Stomach (tissue), 9 donors: ENCODE results near the gene OR56B4. TPM values are rescaled to one million over a fixed set of nuclear protein-coding genes. Genes with fewer than 3 reads are reported as not detected.
"Not testable (repeated sequence)": the region's sequence is repeated elsewhere in the genome, so short reads cannot be mapped to it uniquely, and the experiment has no call there.

ENCODE experiments used
- DNase-seq, 2 donors: peaks; one replicate each; pipeline versions ENCODE4 v3.0.0 to v3.0.0-alpha.2; 2013 to 2019
- H3K27ac ChIP-seq, 5 donors: fragments of 200-600 bp in 4 of 5; sonication (generic) in 4 of 5; one replicate each; pipeline ENCODE4 v1.5.1; 2013 to 2019; ENCODE audit warnings: mild to moderate bottlenecking in 1 of 5, moderate library complexity in 1 of 5
- H3K27me3 ChIP-seq, 3 donors: fragments of 200-600 bp; sonication (generic); one replicate each; pipeline ENCODE4 v1.5.1; 2017 to 2019; ENCODE audit warnings: mixed run types in 1 of 3
- H3K36me3 ChIP-seq, 4 donors: fragments of 200-600 bp; sonication (generic); 1 replicate in 3 of 4; 2 replicates in 1 of 4; pipeline ENCODE4 v1.5.1; 2016 to 2019
- H3K4me1 ChIP-seq, 4 donors: fragments of 200-600 bp; sonication (generic); one replicate each; pipeline ENCODE4 v1.5.1; 2016 to 2019
- H3K4me3 ChIP-seq, 4 donors: fragments of 200-600 bp; sonication (generic) in 3 of 4; one replicate each; pipeline ENCODE4 v1.5.1; 2016 to 2019; ENCODE audit warnings: mild to moderate bottlenecking in 1 of 4
- H3K9me3 ChIP-seq, 4 donors: fragments of 200-600 bp; sonication (generic); one replicate each; pipeline ENCODE4 v1.5.1; 2016 to 2019
- EP300 ChIP-seq: sonication (generic); formaldehyde crosslinking; IDR thresholded peaks from one replicate; pipeline ENCODE4 v1.6.1; 2017; ENCODE audit warnings: antibody characterized with exemption
- POLR2A ChIP-seq, 4 donors: fragments of 450-650 bp; IDR thresholded peaks; one replicate each; pipeline ENCODE4 v1.6.1; 2016; ENCODE audit warnings: antibody characterized with exemption in 4 of 4, control low read depth in 2 of 4, mild to moderate bottlenecking in 1 of 4, moderate library complexity in 1 of 4
- POLR2AphosphoS5 ChIP-seq, 3 donors: sonication (generic); formaldehyde crosslinking; IDR thresholded peaks; one replicate each; pipeline ENCODE4 v1.6.1; 2016; ENCODE audit warnings: antibody characterized with exemption in 3 of 3
- WGBS, 5 donors: extraction: QIAGEN DNeasy Blood & Tissue Kit in 3 of 5; methylation state at CpG; one replicate each; pipeline versions ENCODE4 v1.1.5 to v1.1.7; 2013 to 2018; 5-methylcytosine and 5-hydroxymethylcytosine counted together
- intact Hi-C: fragments of 100-400 bp; cut with DNase I; formaldehyde crosslinking; loops from one replicate; pipeline ENCODE4 v1.15.1; 2023; ENCODE audit warnings: low total_unique reads
- polyA plus RNA-seq, 3 donors: library from polyadenylated mRNA; stranded (reverse); fragments of 200-250 nt; gene quantifications; one replicate each; pipeline ENCODE4 v1.2.3, GENCODE V29; 2013
- total RNA-seq, 5 donors: library from RNA; depleted of rRNA; stranded (reverse); fragments of >200 nt; gene quantifications; one replicate each; pipeline versions ENCODE4 v1.1.0 to v1.2.3, GENCODE V29; 2014 to 2016
- TF ChIP-seq, protein P1 (sequence below), 7 experiments: fragments of 450-650 bp in 4 of 7; fragments of 200-600 bp in 3 of 7; sonication (generic) in 3 of 7; IDR thresholded peaks; one replicate each; pipeline ENCODE4 v1.5.1; 2016 to 2019; ENCODE audit warnings: antibody characterized with exemption in 7 of 7, control low read depth in 2 of 7, mild to moderate bottlenecking in 1 of 7
- donor health status: healthy with polysubstance abuse.
- donor health status: Bipolar disorder and iron deficiency.
- donor health status: healthy.

Gene OR56B4
- total and polyA plus RNA-seq, 8 donors = 0.61 TPM; not detected in 7

DNA sequence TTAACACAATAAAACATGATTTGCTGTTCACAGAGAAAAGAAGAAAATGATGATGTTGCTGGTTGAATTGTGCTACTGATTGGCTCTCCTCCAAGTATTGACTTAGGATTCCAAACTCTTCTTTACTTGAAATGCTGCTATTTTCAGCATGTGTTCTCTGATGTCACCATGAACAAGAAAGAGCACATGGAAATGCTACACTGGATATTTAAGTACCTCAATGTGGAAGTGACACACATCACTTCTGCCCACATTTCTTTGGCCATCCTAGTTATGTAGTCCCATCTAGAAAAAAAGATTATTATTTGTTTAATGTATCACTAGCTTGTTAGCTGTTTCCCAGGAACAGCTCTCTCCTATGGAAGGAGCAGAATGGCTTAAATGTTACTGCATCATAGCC lies 35.5 kb downstream of the OR56B4 start:
- intact Hi-C loops = no loop called here
- TF ChIP-seq, protein P1, sequence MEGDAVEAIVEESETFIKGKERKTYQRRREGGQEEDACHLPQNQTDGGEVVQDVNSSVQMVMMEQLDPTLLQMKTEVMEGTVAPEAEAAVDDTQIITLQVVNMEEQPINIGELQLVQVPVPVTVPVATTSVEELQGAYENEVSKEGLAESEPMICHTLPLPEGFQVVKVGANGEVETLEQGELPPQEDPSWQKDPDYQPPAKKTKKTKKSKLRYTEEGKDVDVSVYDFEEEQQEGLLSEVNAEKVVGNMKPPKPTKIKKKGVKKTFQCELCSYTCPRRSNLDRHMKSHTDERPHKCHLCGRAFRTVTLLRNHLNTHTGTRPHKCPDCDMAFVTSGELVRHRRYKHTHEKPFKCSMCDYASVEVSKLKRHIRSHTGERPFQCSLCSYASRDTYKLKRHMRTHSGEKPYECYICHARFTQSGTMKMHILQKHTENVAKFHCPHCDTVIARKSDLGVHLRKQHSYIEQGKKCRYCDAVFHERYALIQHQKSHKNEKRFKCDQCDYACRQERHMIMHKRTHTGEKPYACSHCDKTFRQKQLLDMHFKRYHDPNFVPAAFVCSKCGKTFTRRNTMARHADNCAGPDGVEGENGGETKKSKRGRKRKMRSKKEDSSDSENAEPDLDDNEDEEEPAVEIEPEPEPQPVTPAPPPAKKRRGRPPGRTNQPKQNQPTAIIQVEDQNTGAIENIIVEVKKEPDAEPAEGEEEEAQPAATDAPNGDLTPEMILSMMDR (IDR thresholded peaks at IDR 0.05) = no peak
- TF ChIP-seq POLR2A (IDR thresholded peaks at IDR 0.05) = no peak
- TF ChIP-seq EP300 = no peak
- no peak for TF ChIP-seq POLR2AphosphoS5 (IDR thresholded peaks at IDR 0.05)
- no peak for DNase-seq
- no peaks in the 10 kb centered on the region for H3K9me3 ChIP-seq
- H3K4me1 ChIP-seq = no peaks in the 10 kb centered on the region
- H3K27me3 ChIP-seq = no peaks in the 10 kb centered on the region
- no peak overlapping the region for H3K27ac ChIP-seq
- H3K36me3 ChIP-seq = no peaks in the 10 kb centered on the region
- no peak overlapping the region for H3K4me3 ChIP-seq

DNA sequence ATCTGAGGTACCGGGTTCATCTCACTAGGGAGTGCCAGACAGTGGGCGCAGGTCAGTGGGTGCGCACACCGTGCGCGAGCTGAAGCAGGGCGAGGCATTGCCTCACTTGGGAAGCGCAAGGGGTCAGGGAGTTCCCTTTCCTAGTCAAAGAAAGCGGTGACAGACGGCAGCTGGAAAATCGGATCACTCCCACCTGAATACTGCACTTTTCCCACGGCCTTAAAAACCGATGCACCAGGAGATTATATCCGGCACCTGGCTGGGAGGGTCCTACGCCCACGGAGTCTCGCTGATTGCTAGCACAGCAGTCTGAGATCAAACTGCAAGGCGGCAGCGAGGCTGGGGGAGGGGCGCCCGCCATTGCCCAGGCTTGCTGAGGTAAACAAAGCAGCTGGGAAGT lies 36.3 kb downstream of the OR56B4 start:
- H3K27ac ChIP-seq, H3K4me3 ChIP-seq, DNase-seq, H3K9me3 ChIP-seq, H3K36me3 ChIP-seq, H3K27me3 ChIP-seq, H3K4me1 ChIP-seq, intact Hi-C loops: not testable (repeated sequence)
- WGBS, 5 donors = 50 to 66% (median 64%) methylated on average over 11 to 17 of the region's 21 CpGs

DNA sequence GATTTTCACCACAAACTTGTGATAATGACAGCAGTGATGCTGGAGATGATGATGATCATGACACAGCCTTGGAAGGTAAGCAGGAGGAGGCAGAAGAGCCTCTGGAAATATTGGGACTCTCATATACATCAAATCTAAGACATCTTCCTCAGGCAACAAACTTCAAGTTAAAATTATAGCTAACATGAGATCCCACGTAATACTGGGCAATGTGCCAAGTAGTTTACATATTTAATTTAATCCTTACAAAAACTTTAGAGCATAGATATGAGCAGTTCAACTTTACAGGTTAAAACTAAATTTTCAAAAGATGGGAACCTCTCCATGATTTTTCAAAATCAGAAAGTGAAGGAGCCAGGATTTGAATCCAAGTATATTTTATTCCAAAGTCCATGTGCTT lies 43.6 kb downstream of the OR56B4 start:
- Histone ChIP-seq H3K4me3 (no peak overlapping the region), H3K9me3 (no peaks in the 10 kb centered on the region), H3K36me3 (no peaks in the 10 kb centered on the region), H3K27ac (no peak overlapping the region), H3K4me1 (no peaks in the 10 kb centered on the region), H3K27me3 (no peaks in the 10 kb centered on the region)
- no peak for DNase-seq
- TF ChIP-seq, protein P1 (IDR thresholded peaks at IDR 0.05) = no peak
- TF ChIP-seq POLR2AphosphoS5 (IDR thresholded peaks at IDR 0.05) (no peak), EP300 (no peak), POLR2A (IDR thresholded peaks at IDR 0.05) (no peak)
- 10 to 24% (median 17%) methylated on average over 1 of the region's 1 CpG for WGBS, 5 donors
- intact Hi-C loops = no loop called here

DNA sequence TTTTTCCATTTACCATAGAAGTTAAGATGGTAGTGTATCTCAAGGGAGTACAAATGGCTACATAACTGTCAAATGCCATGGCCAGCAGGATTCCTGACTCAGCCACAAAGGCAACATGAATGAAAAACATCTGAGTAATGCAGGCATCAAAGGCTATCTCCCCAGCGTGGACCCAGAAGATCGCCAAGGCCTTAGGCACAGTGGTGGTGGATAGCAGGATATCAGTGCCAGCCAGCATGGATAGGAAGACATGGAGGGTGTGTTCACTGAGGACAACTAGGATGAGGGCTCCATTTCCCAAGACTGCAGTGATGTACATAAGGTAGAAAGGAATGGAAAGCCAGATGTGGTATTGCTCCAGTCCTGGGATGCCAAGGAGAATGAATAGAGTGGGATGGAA lies 44.6 kb downstream of the OR56B4 start:
- Histone ChIP-seq H3K4me1 (no peaks in the 10 kb centered on the region), H3K27ac (no peak overlapping the region)
- WGBS, 5 donors = 86 to 96% (median 93%) methylated on average over 2 of the region's 2 CpGs

DNA sequence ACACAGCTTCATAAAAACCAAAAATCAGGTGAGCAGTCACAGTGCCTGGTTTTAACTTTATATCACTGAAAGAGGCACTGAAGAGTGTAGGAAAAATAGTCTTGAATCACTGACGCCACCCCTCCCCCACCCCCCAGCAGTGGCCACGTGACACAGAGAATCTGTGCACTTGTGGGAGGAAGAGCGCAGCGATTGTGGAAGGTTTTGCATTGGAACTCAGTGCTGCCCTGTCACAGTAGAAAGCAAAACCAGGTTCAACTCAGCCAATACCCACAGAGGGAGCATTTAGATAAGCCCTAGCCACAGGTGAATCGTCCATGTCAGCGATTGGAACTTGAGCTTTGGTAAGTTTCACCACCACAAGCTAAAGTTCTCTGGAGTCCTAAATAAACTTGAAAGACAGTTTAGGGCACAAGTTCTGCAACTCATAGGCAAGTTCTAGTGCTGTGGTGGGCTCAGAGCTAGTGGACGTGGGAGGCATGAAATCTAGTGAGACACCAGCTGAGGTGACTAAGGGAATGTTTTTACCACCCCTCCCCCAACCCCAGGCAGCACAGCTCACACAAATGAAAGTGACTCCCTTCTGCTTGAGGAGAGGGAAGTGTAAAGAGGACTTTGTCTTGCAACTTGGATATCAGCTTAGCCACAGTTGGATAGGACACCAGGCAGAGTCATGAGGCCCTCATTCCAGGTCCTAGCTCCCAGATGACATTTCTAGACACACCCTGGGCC lies 49.3 kb downstream of the OR56B4 start:
- Histone ChIP-seq H3K4me3 (no peak overlapping the region), H3K4me1 (no peaks in the 10 kb centered on the region), H3K27ac (no peak overlapping the region), H3K36me3 (no peaks in the 10 kb centered on the region), H3K27me3 (no peaks in the 10 kb centered on the region), H3K9me3 (no peaks in the 10 kb centered on the region)
- intact Hi-C loops = no loop called here
- 63 to 83% (median 72%) methylated on average over 3 to 7 of the region's 7 CpGs for WGBS, 5 donors
- no peak for TF ChIP-seq EP300
- TF ChIP-seq POLR2A (IDR thresholded peaks at IDR 0.05) = no peak
- no peak for TF ChIP-seq POLR2AphosphoS5 (IDR thresholded peaks at IDR 0.05)
- TF ChIP-seq, protein P1 (IDR thresholded peaks at IDR 0.05) = no peak
- no peak for DNase-seq

More for the DNA sequence above, 44.6 kb downstream of the OR56B4 start:
- no peaks in the 10 kb centered on the region for H3K27me3 ChIP-seq
- TF ChIP-seq, protein P1 (IDR thresholded peaks at IDR 0.05) = no peak
- no peak for TF ChIP-seq POLR2AphosphoS5 (IDR thresholded peaks at IDR 0.05)
- TF ChIP-seq EP300 = no peak
- no peak for TF ChIP-seq POLR2A (IDR thresholded peaks at IDR 0.05)
- H3K36me3 ChIP-seq = no peaks in the 10 kb centered on the region
- DNase-seq = no peak
- H3K9me3 ChIP-seq = no peaks in the 10 kb centered on the region
- intact Hi-C loops = no loop called here
- H3K4me3 ChIP-seq = no peak overlapping the region
